ENCODE results near the gene WAPL. TPM values are rescaled to one million over a fixed set of nuclear protein-coding genes. Genes with fewer than 3 reads are reported as not detected.
A peak's percentile ranks its signal among the peaks of the same experiment; 100 is the strongest.

The WAPL gene
- total and polyA plus RNA-seq, 5 donors: 10.9 to 26.7 (median 22.0) TPM

- no peak overlapping the region for H3K27ac ChIP-seq (ENCODE audit: low read length)
- WGBS: 75% methylated on average over 4 of the region's 4 CpGs
Measured at GRCh38 chr10:86410542-86411124, 111.0 kb downstream of the WAPL start.

GRCh38 chr10:86409183-86409582 lies 112.4 kb downstream of the WAPL start:
- Histone ChIP-seq H3K27me3 (ENCODE audit: control insufficient read depth, insufficient read depth) (no peaks in the 10 kb centered on the region), H3K4me3 (ENCODE audit: low read length) (no peak overlapping the region), H3K27ac (ENCODE audit: low read length) (no peak overlapping the region), H3K9me3 (ENCODE audit: control insufficient read depth, low read length) (no peaks in the 10 kb centered on the region), H3K4me1 (ENCODE audit: control insufficient read depth, insufficient read depth, low read length) (peaks cover 5% of the 10 kb centered on the region)
- ATAC-seq: no peak
- intact Hi-C loops (cut with DNase I): no loop called here
- DNase-seq: no peak
- WGBS: 76% methylated on average over 1 of the region's 1 CpG

More at GRCh38 chr10:86410542-86411124, 111.0 kb downstream of the WAPL start:
- Histone ChIP-seq H3K4me1 (ENCODE audit: control insufficient read depth, insufficient read depth, low read length) (peaks cover 5% of the 10 kb centered on the region), H3K4me3 (ENCODE audit: low read length) (no peak overlapping the region), H3K27me3 (ENCODE audit: control insufficient read depth, insufficient read depth) (no peaks in the 10 kb centered on the region), H3K9me3 (ENCODE audit: control insufficient read depth, low read length) (no peaks in the 10 kb centered on the region)
- ATAC-seq (no peak), DNase-seq (no peak)
- intact Hi-C loops (cut with DNase I): no loop called here

- no peak overlapping the region for H3K27ac ChIP-seq (ENCODE audit: low read length)
- WGBS: 63% methylated on average over 6 of the region's 6 CpGs
- no peak for DNase-seq
- H3K4me3 ChIP-seq (ENCODE audit: low read length): no peak overlapping the region
- no peaks in the 10 kb centered on the region for H3K27me3 ChIP-seq (ENCODE audit: control insufficient read depth, insufficient read depth)
- no peaks in the 10 kb centered on the region for H3K4me1 ChIP-seq (ENCODE audit: control insufficient read depth, insufficient read depth, low read length)
- ATAC-seq: no peak
- intact Hi-C loops (cut with DNase I): loop anchor here in 2 of 4 donors (5.0 kb wide), 2 partner anchors 179 to 184 kb away; no protein-coding TSS in a partner anchor
- H3K9me3 ChIP-seq (ENCODE audit: control insufficient read depth, low read length): no peaks in the 10 kb centered on the region
Measured at GRCh38 chr10:86403183-86403797, 118.3 kb downstream of the WAPL start.

GRCh38 chr10:86402283-86402941 lies 119.2 kb downstream of the WAPL start:
- Histone ChIP-seq H3K9me3 (ENCODE audit: control insufficient read depth, low read length) (no peaks in the 10 kb centered on the region), H3K27ac (ENCODE audit: low read length) (no peak overlapping the region), H3K4me3 (ENCODE audit: low read length) (no peak overlapping the region), H3K27me3 (ENCODE audit: control insufficient read depth, insufficient read depth) (no peaks in the 10 kb centered on the region), H3K4me1 (ENCODE audit: control insufficient read depth, insufficient read depth, low read length) (no peaks in the 10 kb centered on the region)
- no peak for ATAC-seq
- intact Hi-C loops (cut with DNase I): loop anchor here in 2 of 4 donors (5.0 kb wide), 2 partner anchors 180 to 185 kb away; no protein-coding TSS in a partner anchor
- DNase-seq: peak in 1 of 3 donors; percentile 43
- 14% methylated on average over 18 of the region's 18 CpGs for WGBS

GRCh38 chr10:86401588-86402282 lies 119.9 kb downstream of the WAPL start:
- Histone ChIP-seq H3K4me3 (ENCODE audit: low read length) (peak overlapping the region; percentile 53), H3K27ac (ENCODE audit: low read length) (no peak overlapping the region), H3K27me3 (ENCODE audit: control insufficient read depth, insufficient read depth) (no peaks in the 10 kb centered on the region), H3K4me1 (ENCODE audit: control insufficient read depth, insufficient read depth, low read length) (no peaks in the 10 kb centered on the region), H3K9me3 (ENCODE audit: control insufficient read depth, low read length) (no peaks in the 10 kb centered on the region)
- ATAC-seq (peak; percentile 0 to 12), DNase-seq (peak in 2 of 3 donors; percentile 20 to 63)
- 16% methylated on average over 27 of the region's 27 CpGs for WGBS
- intact Hi-C loops (cut with DNase I): loop anchor here in 3 of 4 donors (2.0 to 5.0 kb wide), 3 partner anchors 181 to 186 kb away; no protein-coding TSS in a partner anchor

GRCh38 chr10:86400705-86401587 lies 120.6 kb downstream of the WAPL start:
- H3K27me3 ChIP-seq (ENCODE audit: control insufficient read depth, insufficient read depth): no peaks in the 10 kb centered on the region
- ATAC-seq (peak; percentile 37 to 64), DNase-seq (peak; percentile 63 to 82 (median 80))
- 1% methylated on average over 76 of the region's 76 CpGs for WGBS
- no peaks in the 10 kb centered on the region for H3K9me3 ChIP-seq (ENCODE audit: control insufficient read depth, low read length)
- H3K27ac ChIP-seq (ENCODE audit: low read length): no peak overlapping the region
- intact Hi-C loops (cut with DNase I): loop anchor here in 3 of 4 donors (2.0 to 5.0 kb wide), 3 partner anchors 181 to 186 kb away; no protein-coding TSS in a partner anchor
- no peaks in the 10 kb centered on the region for H3K4me1 ChIP-seq (ENCODE audit: control insufficient read depth, insufficient read depth, low read length)
- H3K4me3 ChIP-seq (ENCODE audit: low read length): peak overlapping the region; percentile 53

- no peaks in the 10 kb centered on the region for H3K27me3 ChIP-seq (ENCODE audit: control insufficient read depth, insufficient read depth)
- H3K27ac ChIP-seq (ENCODE audit: low read length): peak overlapping the region; percentile 46
- intact Hi-C loops (cut with DNase I): loop anchor here (2.0 to 5.0 kb wide), 3 partner anchors 182 to 187 kb away; no protein-coding TSS in a partner anchor
- H3K9me3 ChIP-seq (ENCODE audit: control insufficient read depth, low read length): no peaks in the 10 kb centered on the region
- DNase-seq (peak; percentile 96 to 98 (median 98)), ATAC-seq (peak; percentile 96)
- WGBS: under 1% methylated on average over 90 of the region's 90 CpGs
- H3K4me3 ChIP-seq (ENCODE audit: low read length): peak overlapping the region; percentile 53
- H3K4me1 ChIP-seq (ENCODE audit: control insufficient read depth, insufficient read depth, low read length): no peaks in the 10 kb centered on the region
Measured at GRCh38 chr10:86399879-86400704, 121.5 kb downstream of the WAPL start.

- WGBS: 40% methylated on average over 9 of the region's 9 CpGs
- no peaks in the 10 kb centered on the region for H3K9me3 ChIP-seq (ENCODE audit: control insufficient read depth, low read length)
- H3K27me3 ChIP-seq (ENCODE audit: control insufficient read depth, insufficient read depth): no peaks in the 10 kb centered on the region
- no peak overlapping the region for H3K4me3 ChIP-seq (ENCODE audit: low read length)
- no peak overlapping the region for H3K27ac ChIP-seq (ENCODE audit: low read length)
- no peak for DNase-seq
- intact Hi-C loops (cut with DNase I): loop anchor here in 1 of 4 donors (5.0 kb wide), 1 partner anchor 188 kb away; no protein-coding TSS in a partner anchor
- no peak for ATAC-seq
- no peaks in the 10 kb centered on the region for H3K4me1 ChIP-seq (ENCODE audit: control insufficient read depth, insufficient read depth, low read length)
Measured at GRCh38 chr10:86399514-86399878, 122.1 kb downstream of the WAPL start.

- 78% methylated on average over 7 of the region's 7 CpGs for WGBS
- no peaks in the 10 kb centered on the region for H3K4me1 ChIP-seq (ENCODE audit: control insufficient read depth, insufficient read depth, low read length)
- no peak overlapping the region for H3K4me3 ChIP-seq (ENCODE audit: low read length)
- H3K27me3 ChIP-seq (ENCODE audit: control insufficient read depth, insufficient read depth): no peaks in the 10 kb centered on the region
- no peaks in the 10 kb centered on the region for H3K9me3 ChIP-seq (ENCODE audit: control insufficient read depth, low read length)
- intact Hi-C loops (cut with DNase I): loop anchor here in 1 of 4 donors (5.0 kb wide), 1 partner anchor 190 kb away; no protein-coding TSS in a partner anchor
- ATAC-seq: no peak
- no peak overlapping the region for H3K27ac ChIP-seq (ENCODE audit: low read length)
- peak in 1 of 3 donors; percentile 35 for DNase-seq
Measured at GRCh38 chr10:86397120-86397519, 124.5 kb downstream of the WAPL start.
